Mucosa of gallbladder (tissue), 1 donor: ENCODE data around the gene UCK2. TPM values are rescaled to one million over a fixed set of nuclear protein-coding genes. Genes with fewer than 3 reads are reported as not detected.

Experiments
- DNase-seq: peaks from one replicate; pipeline ENCODE4 v3.0.0-alpha.2; 2020; ENCODE audit warnings: low spot score
- total RNA-seq: library from RNA; stranded (reverse); gene quantifications from one replicate; pipeline ENCODE4 v1.2.1, GENCODE V29; 2021
- donor health status: DM: no; HTN: no; CAD: no.

The UCK2 gene
- total RNA-seq, 1 donor from 2014 or later: 27.2 TPM

DNA sequence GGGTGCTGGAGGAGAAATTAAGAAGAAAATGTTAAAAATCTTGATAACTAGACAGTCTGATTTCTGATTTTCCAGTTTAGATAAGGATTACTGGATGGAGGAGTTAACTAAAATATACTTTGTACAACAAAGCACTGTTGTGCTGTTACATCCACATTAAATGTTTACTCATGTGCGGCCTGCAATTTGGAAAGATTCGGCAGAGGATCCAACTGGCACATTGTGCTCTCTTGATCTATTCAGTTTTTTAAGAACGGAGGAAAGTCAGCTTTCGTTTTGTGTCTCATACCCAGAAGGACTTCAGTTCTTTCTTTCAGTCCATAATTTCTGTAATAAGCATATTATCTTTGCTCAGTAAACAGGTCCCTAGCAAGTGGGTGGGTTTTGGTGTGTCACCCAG lies 52.5 kb downstream of the UCK2 start:
- DNase-seq: no peak

DNA sequence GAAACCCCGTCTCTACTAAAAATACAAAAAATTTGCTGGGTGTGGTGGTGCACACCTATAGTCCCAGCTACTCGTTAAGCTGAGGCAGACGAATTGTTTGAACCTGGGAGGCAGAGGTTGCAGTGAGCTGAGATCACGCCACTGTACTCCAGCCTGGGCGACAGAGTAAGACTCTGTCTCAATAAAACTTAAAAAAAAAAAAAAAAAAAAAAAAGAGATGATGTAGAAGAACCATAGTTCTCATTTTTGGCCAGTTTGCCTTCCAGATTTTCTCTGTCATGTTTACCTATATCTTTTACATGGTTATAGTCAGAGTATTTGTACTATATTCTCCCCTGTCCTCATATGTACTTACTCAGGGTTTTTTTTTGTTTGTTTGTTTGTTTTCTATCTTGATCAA lies 53.6 kb downstream of the UCK2 start:
- no peak for DNase-seq

DNA sequence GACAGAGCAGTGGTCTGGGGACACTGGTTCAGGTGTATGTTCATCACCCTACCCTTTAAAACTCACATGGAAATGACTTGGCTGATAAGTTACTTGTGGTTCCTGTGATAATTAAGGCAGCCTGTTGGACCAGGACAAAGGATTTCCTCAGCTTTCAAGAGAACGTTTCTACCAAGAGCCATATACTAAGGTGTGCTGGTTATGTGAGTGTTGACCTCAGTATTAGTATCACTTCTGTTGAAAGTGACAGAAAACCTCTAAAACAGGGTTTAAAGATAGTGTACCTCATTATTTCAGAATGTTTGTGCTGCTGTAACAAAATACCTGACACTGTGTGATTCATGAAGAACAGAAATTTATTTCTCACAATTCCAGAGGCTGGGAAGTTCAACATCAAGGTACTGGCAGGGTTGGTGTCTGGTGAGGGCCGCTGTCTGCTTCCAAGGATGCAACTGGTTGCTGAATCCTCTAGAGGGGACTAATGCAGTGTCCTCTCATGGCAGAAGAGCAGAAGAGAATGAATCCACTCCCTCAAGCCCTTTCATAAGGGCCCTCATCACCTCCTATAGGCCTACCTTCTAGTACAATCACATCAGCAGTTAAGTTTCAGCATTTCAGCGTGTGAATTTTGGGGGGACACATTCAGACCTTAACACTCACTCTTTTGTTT lies 54.9 kb downstream of the UCK2 start:
- DNase-seq: no peak

DNA sequence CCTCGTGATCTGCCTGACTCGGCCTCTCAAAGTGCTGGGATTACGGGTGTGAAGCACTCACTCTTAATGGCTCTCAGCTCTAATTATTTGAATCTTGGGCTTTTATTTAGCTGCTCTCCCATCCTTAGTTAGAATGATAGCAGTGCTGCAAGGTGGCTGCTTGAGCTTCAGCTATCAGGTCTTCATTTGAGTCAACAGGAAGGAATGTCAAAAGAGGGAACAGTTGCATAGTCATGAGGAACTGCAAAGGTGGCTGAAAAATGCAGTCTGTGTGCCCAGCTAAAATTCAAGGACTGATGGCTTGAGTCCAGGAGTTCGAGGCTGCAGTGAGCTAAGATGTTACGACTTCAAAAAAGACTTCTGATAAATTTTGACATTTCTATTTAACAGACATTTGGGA lies 55.6 kb downstream of the UCK2 start:
- DNase-seq: no peak

DNA sequence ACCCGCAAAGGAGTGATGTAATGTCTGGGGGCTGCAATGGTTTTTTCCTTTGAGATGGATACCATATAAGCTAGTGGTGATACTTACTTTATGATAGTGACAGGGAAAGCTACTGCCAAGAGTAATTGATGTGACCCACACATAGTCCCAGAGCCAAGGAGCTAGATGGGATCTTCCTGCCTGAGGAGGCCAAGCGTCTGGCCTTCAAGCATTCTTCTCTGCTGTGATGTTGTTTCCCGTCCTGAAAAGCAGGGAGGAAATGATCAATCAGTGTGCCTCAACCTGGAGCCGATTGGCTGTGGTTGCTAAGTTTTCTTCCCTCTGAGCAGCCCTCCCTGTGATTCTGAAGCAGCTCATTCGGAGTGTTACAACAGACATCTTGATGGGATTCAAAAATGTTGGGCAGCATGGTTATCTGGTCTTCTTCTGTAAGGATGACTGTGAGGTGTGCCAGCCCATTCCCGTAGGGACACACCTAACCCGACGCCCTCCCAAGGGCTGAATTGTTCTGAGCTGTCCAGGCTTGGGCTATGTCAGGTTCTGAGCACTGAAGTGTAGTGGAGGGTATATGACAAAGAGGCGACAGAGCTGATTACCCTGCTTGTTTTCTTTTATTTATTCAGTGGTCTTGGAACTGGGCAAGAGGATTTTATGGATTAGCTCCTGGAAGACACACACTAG lies 56.7 kb downstream of the UCK2 start:
- no peak for DNase-seq

DNA sequence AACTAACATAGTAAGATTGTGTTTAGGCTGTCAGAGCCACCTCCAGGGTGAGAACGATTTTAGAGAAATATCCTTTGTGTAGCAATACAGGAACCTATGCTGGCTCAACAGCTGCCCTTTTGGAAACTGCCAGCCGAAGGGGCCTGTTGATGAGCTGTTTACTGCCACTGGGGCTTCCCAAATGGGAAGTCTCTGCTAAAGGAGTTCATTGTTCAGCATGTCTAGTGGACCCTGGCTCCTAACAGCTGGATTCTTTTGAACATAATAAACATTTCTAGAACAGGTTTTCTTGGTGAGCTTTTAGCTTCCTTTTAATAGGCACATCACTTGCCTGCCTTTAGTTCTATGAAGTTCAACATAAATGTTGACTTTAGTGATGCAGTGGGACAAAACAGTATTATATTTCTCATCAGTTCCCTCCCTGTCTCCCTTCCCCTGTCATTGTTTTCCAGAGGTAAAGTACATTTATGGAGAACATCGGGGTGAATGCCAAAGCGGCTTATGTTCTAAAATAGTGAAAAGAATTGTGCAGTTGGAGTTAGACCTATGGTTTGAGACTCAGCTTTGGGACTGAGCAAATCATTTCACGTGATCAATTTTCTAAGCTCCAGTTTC lies 57.4 kb downstream of the UCK2 start:
- no peak for DNase-seq

DNA sequence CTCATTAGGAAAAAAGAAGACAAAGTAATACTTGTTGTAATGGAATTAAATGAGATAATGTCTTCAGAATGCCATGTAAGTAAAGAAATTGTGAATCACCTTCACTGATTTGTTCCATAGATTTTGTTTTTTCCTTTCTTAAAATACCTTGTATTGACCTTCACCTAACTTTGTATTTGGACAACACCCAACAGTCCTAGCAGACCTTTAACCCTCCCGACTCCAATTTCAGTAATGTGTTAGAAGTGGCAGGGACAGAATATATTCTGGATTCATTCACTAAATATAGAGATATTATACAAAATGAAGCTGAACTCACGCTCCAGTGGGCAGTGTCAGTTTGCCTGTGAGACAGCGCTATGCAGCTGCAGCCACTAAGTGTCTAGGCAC lies 57.9 kb downstream of the UCK2 start:
- DNase-seq: no peak

DNA sequence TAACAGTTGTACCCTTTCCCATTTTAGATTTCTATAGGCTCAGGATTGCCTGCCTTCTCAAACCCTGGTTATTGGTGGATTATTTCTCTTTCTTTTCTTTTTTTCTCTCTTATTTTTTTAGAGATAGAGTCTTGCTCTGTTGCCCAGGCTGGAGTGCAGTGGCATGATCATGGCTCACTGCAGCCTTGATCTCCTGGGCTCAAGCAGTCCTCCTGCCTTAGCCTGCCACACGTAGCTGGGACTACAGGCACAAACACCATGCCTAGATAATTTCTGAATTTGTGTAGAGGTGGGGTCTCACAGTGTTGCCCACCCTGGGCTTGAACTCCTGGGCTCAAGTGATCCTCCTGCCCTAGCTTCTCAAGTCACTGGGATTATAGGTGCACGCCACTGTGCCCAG lies 58.8 kb downstream of the UCK2 start:
- no peak for DNase-seq

DNA sequence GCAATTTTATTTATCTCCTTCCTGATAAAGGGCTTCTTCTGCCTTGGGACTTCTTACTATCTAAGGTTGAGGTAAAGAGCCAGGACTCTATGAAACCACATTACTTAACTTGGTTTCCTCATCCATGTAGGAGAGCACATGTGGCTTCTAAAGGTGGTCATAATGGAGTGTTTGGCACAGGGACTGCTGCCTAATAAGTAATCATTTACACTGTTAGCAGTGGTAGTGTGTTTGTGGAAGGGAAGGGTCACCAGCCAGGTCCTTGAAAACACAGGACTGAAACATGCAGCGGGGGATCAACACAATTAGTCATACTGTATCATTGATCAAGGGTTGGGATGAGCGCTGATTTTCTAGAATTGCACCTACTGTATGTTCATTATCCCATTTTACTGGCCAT lies 59.6 kb downstream of the UCK2 start:
- no peak for DNase-seq

DNA sequence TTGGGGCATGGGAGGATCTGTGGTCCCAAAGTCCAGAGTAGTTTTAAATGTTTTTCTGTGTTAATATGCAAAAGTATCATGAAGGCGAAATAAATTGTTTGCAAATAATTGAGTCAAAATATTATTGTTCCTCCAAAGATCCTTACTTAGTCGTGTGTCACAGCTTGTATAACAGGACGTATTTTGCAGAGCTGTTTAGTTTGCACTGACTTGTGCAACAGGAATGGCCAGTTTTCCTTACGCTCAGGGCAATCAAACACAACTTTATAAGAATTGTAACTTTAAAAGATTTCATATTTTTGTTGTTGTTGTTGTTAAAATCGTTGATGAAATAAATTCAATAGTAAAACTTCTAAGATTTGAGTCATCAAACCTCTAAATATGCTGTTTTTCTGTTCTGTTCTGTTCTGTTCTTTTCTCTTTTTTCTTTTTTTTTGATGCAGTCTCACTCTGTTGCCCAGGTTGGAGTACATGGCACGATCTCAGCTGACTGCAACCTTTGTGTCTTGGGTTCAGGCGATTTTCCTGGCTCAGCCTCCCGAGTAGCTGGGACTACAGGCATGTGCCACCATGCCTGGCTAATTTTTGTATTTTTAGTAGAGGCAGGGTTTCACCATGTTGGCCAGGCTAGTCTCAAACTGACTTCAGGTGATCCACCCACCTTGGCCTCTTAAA lies 60.6 kb downstream of the UCK2 start:
- no peak for DNase-seq

DNA sequence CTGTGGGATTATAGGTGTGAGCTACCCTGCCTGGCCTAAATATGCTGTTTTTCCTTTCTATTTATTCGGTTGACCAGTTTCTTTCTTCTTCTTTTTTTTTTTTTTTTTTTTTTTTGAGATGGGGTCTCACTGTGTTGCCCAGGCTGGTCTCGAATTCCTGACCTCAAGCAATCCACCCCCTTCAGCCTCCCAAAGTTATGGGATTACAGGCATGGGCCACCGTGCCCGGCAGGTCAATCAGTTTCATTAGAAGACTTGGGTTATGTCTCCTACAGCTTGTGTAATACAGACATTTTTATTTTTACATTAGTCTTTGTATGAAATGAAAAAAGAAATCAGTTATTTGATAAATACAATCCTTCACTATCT lies 61.1 kb downstream of the UCK2 start:
- DNase-seq: no peak

DNA sequence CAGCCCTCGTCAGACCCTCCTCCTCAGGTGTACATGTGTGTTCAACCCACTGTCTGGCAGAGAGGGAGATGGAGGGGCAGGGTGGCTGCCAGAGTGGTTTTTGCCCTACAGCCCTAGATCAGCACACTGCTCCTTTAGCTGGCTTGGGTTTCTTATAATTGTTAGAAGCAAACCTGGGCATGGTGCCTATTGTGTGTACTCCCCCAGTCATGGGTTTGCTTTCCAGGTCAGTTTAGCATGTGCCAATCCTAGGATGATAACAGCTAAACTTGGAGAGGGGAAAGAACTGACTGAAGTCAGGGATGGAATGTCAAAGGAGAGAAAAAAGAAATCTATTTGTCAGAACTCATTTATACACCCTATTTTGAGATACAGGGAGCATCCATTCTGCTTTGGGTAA lies 63.3 kb downstream of the UCK2 start:
- DNase-seq: no peak

DNA sequence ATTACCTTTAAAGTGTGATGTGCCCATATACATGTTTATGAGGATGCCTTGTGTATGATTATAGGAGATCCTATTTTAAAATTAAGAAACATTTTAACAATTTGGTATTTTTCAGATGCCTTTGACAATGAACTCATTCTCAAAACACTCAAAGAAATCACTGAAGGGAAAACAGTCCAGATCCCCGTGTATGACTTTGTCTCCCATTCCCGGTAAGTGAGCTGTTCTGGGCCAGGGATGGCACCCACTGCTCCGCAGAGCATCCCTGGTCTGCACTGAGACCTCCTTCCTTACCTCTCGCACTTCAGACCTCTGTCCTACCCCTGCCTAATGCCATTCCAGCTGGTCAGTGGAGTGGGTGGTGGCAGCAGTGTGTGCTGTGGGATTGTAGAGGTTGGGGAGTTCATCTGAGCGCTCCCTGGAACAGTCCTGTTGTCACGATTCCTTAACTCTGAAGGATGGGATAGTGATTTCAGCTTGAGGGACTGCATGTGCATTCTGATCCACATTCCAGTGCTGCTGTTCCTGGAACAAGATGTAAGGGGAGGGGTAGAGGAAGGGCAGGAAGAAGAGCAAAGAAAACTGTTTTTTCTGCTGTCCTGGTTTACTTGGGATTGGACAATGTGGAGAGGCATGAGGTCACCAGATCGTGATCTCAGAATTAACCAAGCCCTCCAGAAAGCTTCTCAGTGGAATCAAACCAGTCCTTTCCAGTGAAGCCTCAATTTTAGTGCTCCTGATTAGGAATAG lies 63.9 kb downstream of the UCK2 start:
- DNase-seq: no peak

DNA sequence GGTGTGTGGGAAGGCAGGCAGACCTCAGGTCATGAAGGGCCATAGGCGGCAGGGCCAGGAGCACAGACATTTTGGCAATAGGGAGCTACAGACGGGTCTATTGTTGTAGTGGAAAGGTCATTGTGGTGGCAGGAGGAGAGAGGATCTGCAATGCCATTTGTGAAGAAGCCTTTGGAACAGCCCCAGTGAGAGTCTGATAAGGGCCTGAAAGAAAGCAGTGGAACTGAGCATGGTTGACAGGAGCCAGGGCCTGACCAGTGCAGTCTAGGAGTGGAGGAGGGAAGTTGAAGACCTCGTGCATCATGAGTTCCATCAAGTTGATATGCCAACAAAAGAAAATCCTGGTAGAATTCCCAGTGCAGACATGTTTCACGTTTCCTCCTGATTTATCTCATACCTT lies 65.5 kb downstream of the UCK2 start:
- DNase-seq: no peak

DNA sequence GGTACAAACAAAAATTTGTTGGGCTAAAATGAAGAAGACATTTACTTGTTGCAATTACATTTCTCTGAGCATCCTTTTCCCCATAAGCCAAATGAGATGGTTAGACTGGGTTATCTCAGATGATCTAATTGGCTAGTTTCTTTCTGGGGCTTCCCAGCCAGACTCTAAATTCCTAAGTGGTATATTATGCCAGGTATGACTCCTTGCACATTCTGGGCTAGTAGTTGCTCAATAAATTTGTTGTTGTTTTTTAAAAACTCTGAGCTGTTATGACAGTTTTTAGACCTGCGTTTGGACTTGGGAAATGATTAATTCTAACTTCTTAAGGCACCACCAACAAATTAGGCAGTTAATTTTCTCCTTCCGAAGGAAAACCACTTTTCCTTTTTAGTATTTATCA lies 66.1 kb downstream of the UCK2 start:
- no peak for DNase-seq

DNA sequence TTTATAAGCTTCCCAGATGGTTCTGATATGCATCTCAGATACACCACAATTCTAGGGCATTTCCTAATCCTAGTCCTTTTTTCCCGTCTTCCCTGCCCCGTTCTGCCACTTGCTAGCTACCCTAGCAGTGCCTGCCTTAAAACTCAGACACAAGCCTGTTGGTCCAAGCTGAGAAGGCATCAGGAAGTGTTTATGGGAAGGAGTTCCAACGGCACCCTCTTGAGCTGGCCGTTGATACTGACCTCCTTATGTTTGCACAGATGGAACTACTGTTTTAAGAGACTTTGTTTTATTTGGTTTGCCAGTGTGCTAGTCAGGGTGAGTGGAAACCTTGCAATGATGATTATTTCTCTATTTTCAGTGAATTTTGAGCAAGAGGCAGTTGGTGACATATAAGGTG lies 67.2 kb downstream of the UCK2 start:
- DNase-seq: no peak

DNA sequence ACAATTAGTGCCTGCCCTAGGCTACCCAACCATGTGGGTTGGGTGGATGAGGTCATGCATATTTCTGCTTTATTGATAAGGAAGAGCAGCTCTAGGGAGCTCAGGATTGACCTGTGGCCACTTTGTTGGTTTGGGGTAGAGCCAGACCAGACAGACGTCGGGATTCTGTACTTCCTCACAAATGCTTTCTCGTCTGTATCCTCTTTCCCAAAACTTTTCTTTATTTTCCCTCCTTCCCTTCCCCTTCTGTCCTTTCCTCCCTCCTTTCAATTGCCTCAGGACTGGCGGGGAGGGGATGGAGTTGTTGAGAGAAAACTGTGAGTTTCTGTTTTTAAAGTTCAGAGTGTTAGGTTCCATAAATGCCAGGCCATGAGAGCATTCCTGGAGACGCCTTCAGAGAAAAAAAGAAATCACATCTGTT lies 68.0 kb downstream of the UCK2 start:
- no peak for DNase-seq

DNA sequence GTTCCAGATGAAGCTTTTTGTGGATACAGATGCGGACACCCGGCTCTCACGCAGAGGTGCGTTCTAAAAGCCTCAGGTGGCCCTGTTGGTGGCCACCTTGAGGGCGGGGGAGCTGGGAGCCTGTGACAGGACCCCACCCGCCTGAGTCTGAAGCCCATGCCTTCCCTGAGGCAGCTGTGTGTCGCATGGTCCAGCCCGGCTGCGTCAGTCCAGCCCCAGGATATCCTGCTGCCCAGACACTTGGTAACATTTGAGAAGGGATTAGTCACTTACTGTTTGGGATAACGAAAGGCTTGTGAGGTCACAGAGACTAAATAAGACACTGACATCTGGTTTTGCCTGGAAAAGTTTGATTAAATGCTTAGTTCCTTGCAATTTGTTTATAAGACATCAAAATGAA lies 68.9 kb downstream of the UCK2 start:
- DNase-seq: no peak

DNA sequence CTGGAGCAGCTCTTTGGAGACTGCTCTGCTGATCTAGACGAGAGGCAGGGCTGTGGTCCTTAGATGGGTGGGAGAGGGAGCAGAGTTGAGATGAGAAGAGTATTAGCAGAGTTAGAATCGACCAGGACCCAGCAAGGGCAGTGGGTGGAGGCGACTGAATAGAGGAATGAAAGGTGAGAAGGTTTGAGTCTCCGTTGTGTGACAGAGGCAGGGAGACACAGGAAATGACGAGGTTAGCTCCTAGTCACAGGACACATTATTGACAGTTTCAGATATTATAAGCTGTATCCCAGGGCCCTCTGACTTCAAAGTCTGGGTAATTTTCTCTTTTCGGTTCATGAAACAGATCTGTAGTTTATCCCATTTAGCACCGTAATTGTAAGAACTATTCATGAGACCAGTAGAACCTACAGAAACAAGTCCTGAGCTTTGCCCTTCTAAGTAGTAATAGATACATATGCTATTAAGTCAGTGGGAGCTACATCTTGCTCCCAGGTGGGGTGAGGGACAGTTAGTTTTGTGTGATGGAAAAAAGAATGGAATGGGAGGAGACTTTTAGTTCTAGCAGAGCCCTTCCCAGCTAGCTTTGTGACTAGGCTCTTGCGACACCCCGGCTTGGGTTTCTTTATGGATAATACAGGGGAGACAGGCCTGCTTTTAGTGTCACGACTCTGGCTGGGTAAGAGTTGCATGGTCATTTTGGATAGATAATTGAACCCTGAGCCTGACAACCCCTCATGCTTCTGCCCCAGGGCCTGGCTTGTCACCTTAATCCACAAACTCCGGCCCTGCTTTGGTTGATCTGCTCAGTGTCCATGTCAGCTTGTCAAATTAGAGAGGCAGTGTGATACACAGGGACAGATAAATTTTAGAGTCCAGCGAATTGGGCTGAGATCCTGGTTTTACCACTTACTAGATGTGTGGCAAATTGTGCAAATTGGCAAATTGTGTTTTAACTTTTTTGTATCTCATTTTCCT lies 70.2 kb downstream of the UCK2 start:
- DNase-seq: no peak

DNA sequence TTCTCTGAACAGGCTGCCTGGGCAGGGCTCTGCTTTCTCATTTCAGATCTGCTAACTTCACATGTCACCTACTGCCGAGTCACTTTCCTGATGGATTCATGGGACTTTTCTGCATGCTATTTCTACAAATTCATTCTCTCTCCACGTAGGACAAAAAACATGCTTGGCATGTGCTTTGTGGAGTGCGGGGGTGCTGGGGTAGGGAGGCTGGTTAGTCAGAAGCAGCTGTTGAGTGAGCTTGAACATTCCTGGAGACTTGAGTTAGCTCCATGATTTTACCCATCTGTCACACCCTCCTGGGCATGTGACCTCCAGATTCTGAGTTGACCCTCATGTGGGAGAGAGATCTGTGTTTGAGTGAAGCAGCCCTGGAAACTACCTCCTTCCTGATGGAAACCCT lies 71.4 kb downstream of the UCK2 start:
- no peak for DNase-seq

DNA sequence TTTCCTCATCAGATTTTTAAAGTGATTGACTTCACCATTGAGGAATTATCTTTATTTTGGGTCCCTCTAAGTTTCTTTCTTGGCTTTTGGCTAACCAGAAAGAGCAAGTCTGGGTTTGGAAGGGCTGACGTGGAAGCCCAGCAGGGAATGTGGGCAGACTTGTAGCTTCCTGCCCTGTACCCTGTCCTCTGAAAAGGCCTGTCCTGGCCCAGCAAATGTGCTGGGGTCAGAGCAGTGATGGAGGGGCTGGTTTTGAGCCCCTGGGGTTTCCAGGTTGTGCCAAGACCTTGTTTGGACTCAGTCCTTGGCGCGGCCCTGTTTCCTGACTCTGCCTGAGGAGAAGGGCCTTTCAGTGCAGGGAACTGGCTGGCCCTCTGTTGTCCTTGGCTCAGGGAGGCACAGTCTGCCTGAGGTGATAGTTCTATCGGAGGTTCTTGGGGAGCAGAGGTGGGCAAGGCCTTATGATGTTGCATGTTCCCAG lies 72.1 kb downstream of the UCK2 start:
- DNase-seq: no peak
